ENCODE measurements around the gene WDR53.
"Not testable (repeated sequence)": the region's sequence is repeated elsewhere in the genome, so short reads cannot be mapped to it uniquely, and the experiment has no call there.

The WDR53 gene

GRCh38 chr3:196517162-196517800 lies 51.1 kb downstream of the WDR53 start:
- no peak for DNase-seq

- DNase-seq, result no peak
Observed at GRCh38 chr3:196514913-196515621, 53.3 kb downstream of the WDR53 start, which contains the start of gene SMCO1. Gene SMCO1, minus strand, starts transcription at chr3:196515346. Its CDS starts 137 bp downstream, at chr3:196515209.

- no peak for DNase-seq
Observed at GRCh38 chr3:196514350-196514716, 54.0 kb downstream of the WDR53 start.

GRCh38 chr3:196513697-196514349 lies 54.5 kb downstream of the WDR53 start:
- DNase-seq, result no peak

- DNase-seq, result not testable (repeated sequence)
Observed at GRCh38 chr3:196511646-196512425, 56.5 kb downstream of the WDR53 start.

- DNase-seq, result not testable (repeated sequence)
Observed at GRCh38 chr3:196511108-196511507, 57.2 kb downstream of the WDR53 start.

- DNase-seq, result no peak
Observed at GRCh38 chr3:196506687-196507086, 61.7 kb downstream of the WDR53 start.

GRCh38 chr3:196504556-196504955 lies 63.8 kb downstream of the WDR53 start:
- DNase-seq, result no peak
